A204.1 (cell line): ENCODE results near the gene EVC.
"Not testable (repeated sequence)": the region's sequence is repeated elsewhere in the genome, so short reads cannot be mapped to it uniquely, and the experiment has no call there.

Experiments used
- FAIRE-seq: peaks from 2 replicates; lab custom pipeline; 2012; peaks lifted over from hg19 to GRCh38; lab: Jason Lieb, UNC

The EVC gene

DNA sequence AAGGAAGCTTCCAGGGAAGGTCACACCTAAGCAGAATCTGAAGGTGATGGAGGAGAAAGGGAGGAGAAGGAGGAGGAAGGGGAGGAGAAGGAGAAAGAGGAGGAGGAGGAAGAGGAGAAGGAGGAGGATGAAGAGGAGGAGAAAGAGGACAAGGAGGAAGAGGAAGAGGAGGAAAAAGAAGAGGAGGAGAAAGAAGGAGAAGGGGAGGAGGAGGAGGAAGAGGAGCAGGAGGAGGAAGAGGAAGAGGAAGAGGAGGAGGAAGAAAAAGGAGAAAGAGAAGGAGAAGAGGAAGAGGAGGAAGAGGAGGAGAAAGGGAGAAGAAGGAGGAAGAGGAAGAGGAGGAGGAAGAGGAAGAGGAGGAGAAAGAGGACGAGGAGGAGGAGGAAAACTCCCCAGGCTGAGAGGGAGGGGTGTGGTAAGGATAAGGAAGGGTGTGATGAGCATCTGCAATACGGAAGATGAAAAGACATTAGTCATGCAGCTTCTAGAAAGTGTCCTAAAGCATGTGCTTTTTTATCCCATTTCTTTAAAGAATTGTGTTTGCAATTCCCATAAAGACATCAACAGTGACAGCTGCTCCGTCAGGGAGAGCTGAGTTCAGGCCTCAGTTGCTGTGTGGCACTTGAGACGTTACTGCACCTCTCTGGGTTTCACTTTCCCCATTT, 140.8 kb downstream of the EVC start:
- FAIRE-seq: no peak

GRCh38 chr4:5852523-5853202, 141.7 kb downstream of the EVC start:
- FAIRE-seq: no peak

- no peak for FAIRE-seq
These were observed 143.9 kb downstream of the EVC start for GRCh38 chr4:5854929-5855328.

- not testable (repeated sequence) for FAIRE-seq
These were observed 145.4 kb downstream of the EVC start for GRCh38 chr4:5856362-5856761.

GRCh38 chr4:5857199-5857598, 146.2 kb downstream of the EVC start:
- FAIRE-seq: no peak

DNA sequence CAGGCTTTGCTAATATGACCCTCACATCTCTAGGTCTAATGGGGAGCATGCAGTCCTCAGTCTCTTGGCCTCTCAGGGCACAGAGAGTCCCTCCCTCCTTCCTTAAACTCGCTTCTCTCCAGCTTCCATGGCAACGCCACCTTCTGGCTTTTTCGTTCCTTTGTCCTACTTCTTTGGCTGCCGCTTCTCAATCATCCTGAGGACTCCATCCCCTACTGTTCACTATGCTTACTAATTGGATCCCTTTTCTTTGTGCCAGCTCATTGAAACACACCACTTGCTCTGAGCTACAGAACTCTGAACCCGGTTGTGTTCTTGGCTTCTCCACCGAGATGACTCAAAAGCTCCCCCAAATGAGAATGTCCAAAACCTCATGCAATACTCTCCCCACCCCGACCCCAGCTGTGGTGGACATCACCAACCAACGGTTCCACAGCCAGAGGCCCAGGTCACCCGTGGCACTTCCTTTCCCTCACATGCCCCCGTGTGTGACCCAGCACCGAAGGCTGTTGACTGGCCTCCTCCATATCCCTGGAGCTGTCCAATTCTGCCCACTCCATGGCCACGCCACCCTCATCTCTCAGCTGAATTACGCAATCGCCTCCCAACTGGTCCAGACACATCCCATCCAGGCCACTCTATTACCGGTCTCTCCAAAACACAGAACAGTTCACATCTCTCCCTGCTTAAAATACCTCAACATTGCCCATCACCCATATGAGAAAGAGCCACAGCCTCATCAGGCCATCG, 147.2 kb downstream of the EVC start:
- no peak for FAIRE-seq

- FAIRE-seq: no peak
These were observed 152.6 kb downstream of the EVC start for GRCh38 chr4:5863461-5864113.
